ENCODE results near the gene USHBP1.

GRCh38 chr19:17283504-17283996 lies 19.0 kb upstream of the USHBP1 start:
- TF ChIP-seq POLR2A (IDR thresholded peaks at IDR 0.05) (no peak), EP300 (IDR thresholded peaks at IDR 0.05; ENCODE audit: low read depth) (no peak)

All from transverse colon (tissue), 1 donor.